SK-N-SH (cell line): ENCODE results near the gene ALDH7A1.

Experiments used
- EP300 ChIP-seq, 2 experiments: IDR thresholded peaks; 2 replicates each; pipeline versions ENCODE4 v1.4.0 to v1.6.1; 2012; ENCODE audit warnings: borderline replicate concordance in 1 of 2, low read depth in 1 of 2, low read length in 1 of 2
- EZH2phosphoT487 ChIP-seq: fragments of 200-600 bp; sonication (generic); IDR thresholded peaks from 2 replicates; pipeline ENCODE4 v1.6.1; 2017; ENCODE audit warnings: low read depth, mixed run types, mild to moderate bottlenecking, antibody characterized with exemption, moderate library complexity, borderline replicate concordance
- FOXM1 ChIP-seq: IDR thresholded peaks from 2 replicates; pipeline ENCODE4 v1.4.0; 2012; ENCODE audit warnings: low read depth, mild to moderate bottlenecking
- JUND ChIP-seq: IDR thresholded peaks from 2 replicates; pipeline ENCODE4 v1.4.0; 2012
- NRF1 ChIP-seq: IDR thresholded peaks from 2 replicates; pipeline ENCODE4 v1.6.1; 2012; ENCODE audit warnings: low read depth, mild to moderate bottlenecking, low read length
- POLR2AphosphoS5 ChIP-seq: IDR thresholded peaks from 2 replicates; pipeline ENCODE4 v1.6.1; 2012; ENCODE audit warnings: low read depth, low read length
- SMC3 ChIP-seq: IDR thresholded peaks from 2 replicates; pipeline ENCODE4 v1.6.1; 2012; ENCODE audit warnings: low read depth, low read length, improper control_type of control experiment
- TAF1 ChIP-seq: IDR thresholded peaks from 2 replicates; pipeline ENCODE4 v1.6.1; 2012; ENCODE audit warnings: low read depth, mild to moderate bottlenecking, low read length, moderate library complexity, borderline replicate concordance
- TF ChIP-seq, protein P1 (sequence below): IDR thresholded peaks from 2 replicates; pipeline ENCODE4; 2012
- TF ChIP-seq, protein P2 (sequence below): fragments of 200-600 bp; sonication (generic); IDR thresholded peaks from 2 replicates; pipeline ENCODE4 v1.6.1; 2017; ENCODE audit warnings: antibody characterized with exemption, mild to moderate bottlenecking, moderate library complexity
- TF ChIP-seq, protein P3 (sequence below): IDR thresholded peaks from 2 replicates; pipeline ENCODE4 v1.4.0; 2012; ENCODE audit warnings: low read depth
- TF ChIP-seq, protein P4 (sequence below): IDR thresholded peaks from 2 replicates; pipeline ENCODE4 v1.6.1; 2012; ENCODE audit warnings: mild to moderate bottlenecking, low read depth, low read length, moderate library complexity

DNA sequence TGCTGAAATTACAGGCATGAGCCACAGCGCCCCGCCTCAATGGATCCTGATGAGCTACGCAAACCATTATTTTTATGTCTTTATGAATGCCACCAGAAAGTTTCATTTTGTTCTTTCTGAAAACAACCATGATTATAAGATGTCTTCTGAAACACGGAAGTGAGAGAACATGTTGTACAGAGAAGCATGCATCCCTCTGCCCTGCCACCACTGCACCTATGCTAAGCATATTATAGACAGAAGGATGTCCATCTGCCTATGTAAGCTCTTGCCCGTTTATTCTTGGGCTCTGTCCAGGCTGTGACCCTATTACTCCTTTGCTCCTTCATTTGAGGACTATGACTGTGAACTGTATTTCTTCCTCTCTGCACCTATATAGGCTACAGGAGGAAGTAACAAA is 97.5 kb downstream of the ALDH7A1 start:
- TF ChIP-seq, protein P1, sequence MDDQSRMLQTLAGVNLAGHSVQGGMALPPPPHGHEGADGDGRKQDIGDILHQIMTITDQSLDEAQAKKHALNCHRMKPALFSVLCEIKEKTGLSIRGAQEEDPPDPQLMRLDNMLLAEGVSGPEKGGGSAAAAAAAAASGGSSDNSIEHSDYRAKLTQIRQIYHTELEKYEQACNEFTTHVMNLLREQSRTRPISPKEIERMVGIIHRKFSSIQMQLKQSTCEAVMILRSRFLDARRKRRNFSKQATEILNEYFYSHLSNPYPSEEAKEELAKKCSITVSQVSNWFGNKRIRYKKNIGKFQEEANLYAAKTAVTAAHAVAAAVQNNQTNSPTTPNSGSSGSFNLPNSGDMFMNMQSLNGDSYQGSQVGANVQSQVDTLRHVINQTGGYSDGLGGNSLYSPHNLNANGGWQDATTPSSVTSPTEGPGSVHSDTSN, result no peak
- TF ChIP-seq, protein P2, sequence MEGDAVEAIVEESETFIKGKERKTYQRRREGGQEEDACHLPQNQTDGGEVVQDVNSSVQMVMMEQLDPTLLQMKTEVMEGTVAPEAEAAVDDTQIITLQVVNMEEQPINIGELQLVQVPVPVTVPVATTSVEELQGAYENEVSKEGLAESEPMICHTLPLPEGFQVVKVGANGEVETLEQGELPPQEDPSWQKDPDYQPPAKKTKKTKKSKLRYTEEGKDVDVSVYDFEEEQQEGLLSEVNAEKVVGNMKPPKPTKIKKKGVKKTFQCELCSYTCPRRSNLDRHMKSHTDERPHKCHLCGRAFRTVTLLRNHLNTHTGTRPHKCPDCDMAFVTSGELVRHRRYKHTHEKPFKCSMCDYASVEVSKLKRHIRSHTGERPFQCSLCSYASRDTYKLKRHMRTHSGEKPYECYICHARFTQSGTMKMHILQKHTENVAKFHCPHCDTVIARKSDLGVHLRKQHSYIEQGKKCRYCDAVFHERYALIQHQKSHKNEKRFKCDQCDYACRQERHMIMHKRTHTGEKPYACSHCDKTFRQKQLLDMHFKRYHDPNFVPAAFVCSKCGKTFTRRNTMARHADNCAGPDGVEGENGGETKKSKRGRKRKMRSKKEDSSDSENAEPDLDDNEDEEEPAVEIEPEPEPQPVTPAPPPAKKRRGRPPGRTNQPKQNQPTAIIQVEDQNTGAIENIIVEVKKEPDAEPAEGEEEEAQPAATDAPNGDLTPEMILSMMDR, result no peak
- TF ChIP-seq TAF1 (no peak), NRF1 (no peak), POLR2AphosphoS5 (no peak), FOXM1 (no peak), EP300 (IDR thresholded peaks at IDR 0.05; ENCODE audit: borderline replicate concordance in 1 of 2, low read depth in 1 of 2, low read length in 1 of 2) (no peak), EZH2phosphoT487 (no peak), JUND (no peak), SMC3 (no peak)
- TF ChIP-seq, protein P3, sequence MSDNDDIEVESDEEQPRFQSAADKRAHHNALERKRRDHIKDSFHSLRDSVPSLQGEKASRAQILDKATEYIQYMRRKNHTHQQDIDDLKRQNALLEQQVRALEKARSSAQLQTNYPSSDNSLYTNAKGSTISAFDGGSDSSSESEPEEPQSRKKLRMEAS, result no peak
- TF ChIP-seq, protein P4, sequence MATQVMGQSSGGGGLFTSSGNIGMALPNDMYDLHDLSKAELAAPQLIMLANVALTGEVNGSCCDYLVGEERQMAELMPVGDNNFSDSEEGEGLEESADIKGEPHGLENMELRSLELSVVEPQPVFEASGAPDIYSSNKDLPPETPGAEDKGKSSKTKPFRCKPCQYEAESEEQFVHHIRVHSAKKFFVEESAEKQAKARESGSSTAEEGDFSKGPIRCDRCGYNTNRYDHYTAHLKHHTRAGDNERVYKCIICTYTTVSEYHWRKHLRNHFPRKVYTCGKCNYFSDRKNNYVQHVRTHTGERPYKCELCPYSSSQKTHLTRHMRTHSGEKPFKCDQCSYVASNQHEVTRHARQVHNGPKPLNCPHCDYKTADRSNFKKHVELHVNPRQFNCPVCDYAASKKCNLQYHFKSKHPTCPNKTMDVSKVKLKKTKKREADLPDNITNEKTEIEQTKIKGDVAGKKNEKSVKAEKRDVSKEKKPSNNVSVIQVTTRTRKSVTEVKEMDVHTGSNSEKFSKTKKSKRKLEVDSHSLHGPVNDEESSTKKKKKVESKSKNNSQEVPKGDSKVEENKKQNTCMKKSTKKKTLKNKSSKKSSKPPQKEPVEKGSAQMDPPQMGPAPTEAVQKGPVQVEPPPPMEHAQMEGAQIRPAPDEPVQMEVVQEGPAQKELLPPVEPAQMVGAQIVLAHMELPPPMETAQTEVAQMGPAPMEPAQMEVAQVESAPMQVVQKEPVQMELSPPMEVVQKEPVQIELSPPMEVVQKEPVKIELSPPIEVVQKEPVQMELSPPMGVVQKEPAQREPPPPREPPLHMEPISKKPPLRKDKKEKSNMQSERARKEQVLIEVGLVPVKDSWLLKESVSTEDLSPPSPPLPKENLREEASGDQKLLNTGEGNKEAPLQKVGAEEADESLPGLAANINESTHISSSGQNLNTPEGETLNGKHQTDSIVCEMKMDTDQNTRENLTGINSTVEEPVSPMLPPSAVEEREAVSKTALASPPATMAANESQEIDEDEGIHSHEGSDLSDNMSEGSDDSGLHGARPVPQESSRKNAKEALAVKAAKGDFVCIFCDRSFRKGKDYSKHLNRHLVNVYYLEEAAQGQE, result no peak
